ENCODE results near the gene ANKS3.

Gene ANKS3

DNA sequence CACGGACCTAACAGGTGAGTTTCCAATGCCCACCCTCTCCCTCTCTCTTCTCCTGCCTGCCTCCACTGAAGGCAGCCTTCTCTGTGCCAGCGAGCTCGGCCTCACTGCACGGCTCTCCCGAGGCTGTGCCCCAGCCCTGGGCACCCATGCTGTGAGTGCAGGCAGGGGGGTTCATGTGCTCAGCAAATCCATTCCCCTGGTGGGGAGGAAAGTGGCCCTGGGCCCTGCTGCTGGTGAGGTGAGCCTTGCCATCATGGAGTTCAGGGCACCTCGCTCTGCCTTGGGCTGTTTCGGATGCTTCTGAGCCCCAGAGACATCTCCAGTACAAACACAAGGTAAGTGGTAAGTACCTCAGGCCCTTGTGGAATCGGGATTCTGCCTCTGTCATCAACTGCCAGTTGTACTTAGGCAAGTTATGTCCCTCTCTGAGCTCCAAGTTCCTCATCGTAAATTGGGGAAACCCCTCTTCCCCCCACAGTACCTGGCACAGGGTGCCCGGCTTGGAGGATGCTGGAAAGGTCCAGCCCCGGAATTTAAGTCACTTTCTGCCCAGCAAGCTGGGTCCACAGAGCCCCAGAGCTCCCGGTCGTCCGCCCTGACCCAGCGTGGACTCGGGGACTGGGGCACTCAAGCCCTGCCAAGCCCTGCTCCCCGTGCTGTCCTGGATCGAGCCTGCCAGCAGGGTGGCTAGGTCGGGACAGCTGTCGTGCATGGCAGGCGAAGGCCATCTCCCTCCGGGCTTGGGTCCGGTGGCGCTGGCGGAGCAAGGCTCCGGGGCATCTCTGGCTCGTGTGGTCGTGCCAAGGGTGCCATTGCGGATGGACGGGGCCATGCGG lies 41.4 kb downstream of the ANKS3 start:
- Histone ChIP-seq H3K9me3 (ENCODE audit: control insufficient read depth in 5 of 5, low read length in 5 of 5) (no peaks in the 10 kb centered on the region), H3K9ac (ENCODE audit: low read length in 5 of 5) (peak overlapping the region in 4 of 5 donors; percentile 11 to 61 (median 40)), H3K27me3 (ENCODE audit: control insufficient read depth in 5 of 5, insufficient read depth in 4 of 5, low read length in 5 of 5) (no peaks in the 10 kb centered on the region), H3K27ac (ENCODE audit: low read depth, low read length) (no peak overlapping the region), H3K36me3 (ENCODE audit: control insufficient read depth in 5 of 5, insufficient read depth in 5 of 5, low read length in 5 of 5) (peaks cover 0 to 51% (median 37%) of the 10 kb centered on the region in 5 donors), H3K4me3 (ENCODE audit: low read depth in 1 of 5, low read length in 5 of 5) (peak overlapping the region; percentile 7 to 94 (median 68)), H3K4me1 (ENCODE audit: control insufficient read depth in 5 of 5, insufficient read depth in 5 of 5, low read length in 5 of 5) (peaks cover 3 to 64% (median 45%) of the 10 kb centered on the region in 5 donors)

DNA sequence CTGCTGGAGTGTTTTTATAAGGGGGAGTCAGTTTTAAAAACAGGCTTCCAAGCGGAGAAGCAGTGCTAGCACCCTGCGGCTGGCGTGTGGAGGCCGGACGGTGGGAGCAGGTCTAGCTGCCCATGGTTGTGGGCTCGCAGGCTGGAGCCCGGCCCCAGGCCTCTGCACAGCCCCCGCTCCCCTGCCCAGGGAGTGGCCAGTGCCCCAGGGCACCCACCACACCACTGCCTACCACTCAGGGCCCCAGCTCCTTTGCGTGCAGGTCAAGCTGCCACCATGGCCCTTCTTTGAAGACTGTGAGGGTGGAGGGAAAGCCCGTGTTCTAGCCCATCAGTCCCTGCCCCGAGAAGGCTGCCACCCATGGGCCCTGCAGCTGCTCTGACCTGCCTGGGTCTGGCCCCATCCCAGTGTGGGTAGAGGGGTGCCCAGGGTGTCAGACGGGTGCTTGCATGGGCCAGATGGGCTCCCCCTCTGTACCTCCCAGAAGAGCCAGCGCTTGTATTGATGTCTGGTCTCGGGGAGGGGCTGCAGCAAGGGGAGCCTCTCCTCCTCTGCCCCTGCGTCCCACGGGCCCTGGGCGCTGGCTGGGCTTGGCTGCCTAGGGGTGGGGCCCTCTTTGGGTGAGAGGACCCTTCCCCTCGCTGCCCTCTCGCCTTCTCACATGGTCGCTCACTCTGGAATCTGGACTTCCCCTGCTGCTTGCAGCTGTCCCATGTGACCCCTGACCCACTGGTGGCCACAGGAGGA lies 42.2 kb downstream of the ANKS3 start:
- no peak overlapping the region for H3K27ac ChIP-seq (ENCODE audit: low read depth, low read length)
- H3K27me3 ChIP-seq (ENCODE audit: control insufficient read depth in 5 of 5, insufficient read depth in 4 of 5, low read length in 5 of 5): no peaks in the 10 kb centered on the region
- peaks cover 0 to 50% (median 33%) of the 10 kb centered on the region in 5 donors for H3K36me3 ChIP-seq (ENCODE audit: control insufficient read depth in 5 of 5, insufficient read depth in 5 of 5, low read length in 5 of 5)
- H3K4me3 ChIP-seq (ENCODE audit: low read depth in 1 of 5, low read length in 5 of 5): no peak overlapping the region
- no peak overlapping the region for H3K9ac ChIP-seq (ENCODE audit: low read length in 5 of 5)
- H3K9me3 ChIP-seq (ENCODE audit: control insufficient read depth in 5 of 5, low read length in 5 of 5): no peaks in the 10 kb centered on the region
- H3K4me1 ChIP-seq (ENCODE audit: control insufficient read depth in 5 of 5, insufficient read depth in 5 of 5, low read length in 5 of 5): peaks cover 3 to 64% (median 45%) of the 10 kb centered on the region in 5 donors

DNA sequence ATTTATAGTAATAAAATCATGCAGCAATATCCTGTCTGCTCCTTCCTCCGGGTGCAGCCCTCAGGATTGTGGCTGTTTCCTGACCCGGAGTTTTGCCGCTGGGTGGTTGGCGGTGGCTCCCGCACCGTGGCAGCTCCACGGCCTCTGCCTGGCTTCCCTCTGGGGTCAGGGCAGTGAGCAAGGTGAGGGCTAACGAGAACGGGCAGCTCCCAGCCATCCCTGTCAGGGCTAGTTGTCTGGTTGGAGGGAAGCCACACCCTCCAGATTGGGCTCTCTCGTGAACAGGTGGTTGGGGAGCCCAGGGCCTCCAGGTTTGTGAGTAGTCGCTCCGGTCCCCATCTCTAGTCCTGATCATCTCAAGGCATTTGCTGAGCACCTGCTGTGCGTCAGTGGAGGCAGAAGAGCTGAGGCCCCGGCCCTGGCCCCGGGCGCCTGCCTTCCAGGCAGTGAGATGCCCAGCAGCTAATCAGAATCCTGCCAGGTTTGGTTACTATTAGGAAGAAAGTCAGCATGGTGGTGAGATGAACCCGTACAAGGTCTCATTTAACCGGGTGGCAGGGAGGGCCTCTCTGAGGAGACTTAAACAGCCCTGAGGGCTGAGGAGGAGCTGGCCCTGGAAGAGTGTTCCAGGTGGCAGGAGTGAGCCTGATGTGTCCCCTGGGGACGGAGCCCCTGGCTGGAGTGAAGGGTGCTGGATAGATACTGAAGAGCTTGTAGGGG lies 43.0 kb downstream of the ANKS3 start:
- H3K36me3 ChIP-seq (ENCODE audit: control insufficient read depth in 5 of 5, insufficient read depth in 5 of 5, low read length in 5 of 5): peaks cover 0 to 50% (median 38%) of the 10 kb centered on the region in 5 donors
- H3K9ac ChIP-seq (ENCODE audit: low read length in 5 of 5): no peak overlapping the region
- H3K27me3 ChIP-seq (ENCODE audit: control insufficient read depth in 5 of 5, insufficient read depth in 4 of 5, low read length in 5 of 5): no peaks in the 10 kb centered on the region
- H3K9me3 ChIP-seq (ENCODE audit: control insufficient read depth in 5 of 5, low read length in 5 of 5): no peaks in the 10 kb centered on the region
- peaks cover 3 to 56% (median 41%) of the 10 kb centered on the region in 5 donors for H3K4me1 ChIP-seq (ENCODE audit: control insufficient read depth in 5 of 5, insufficient read depth in 5 of 5, low read length in 5 of 5)
- no peak overlapping the region for H3K4me3 ChIP-seq (ENCODE audit: low read depth in 1 of 5, low read length in 5 of 5)
- no peak overlapping the region for H3K27ac ChIP-seq (ENCODE audit: low read depth, low read length)

DNA sequence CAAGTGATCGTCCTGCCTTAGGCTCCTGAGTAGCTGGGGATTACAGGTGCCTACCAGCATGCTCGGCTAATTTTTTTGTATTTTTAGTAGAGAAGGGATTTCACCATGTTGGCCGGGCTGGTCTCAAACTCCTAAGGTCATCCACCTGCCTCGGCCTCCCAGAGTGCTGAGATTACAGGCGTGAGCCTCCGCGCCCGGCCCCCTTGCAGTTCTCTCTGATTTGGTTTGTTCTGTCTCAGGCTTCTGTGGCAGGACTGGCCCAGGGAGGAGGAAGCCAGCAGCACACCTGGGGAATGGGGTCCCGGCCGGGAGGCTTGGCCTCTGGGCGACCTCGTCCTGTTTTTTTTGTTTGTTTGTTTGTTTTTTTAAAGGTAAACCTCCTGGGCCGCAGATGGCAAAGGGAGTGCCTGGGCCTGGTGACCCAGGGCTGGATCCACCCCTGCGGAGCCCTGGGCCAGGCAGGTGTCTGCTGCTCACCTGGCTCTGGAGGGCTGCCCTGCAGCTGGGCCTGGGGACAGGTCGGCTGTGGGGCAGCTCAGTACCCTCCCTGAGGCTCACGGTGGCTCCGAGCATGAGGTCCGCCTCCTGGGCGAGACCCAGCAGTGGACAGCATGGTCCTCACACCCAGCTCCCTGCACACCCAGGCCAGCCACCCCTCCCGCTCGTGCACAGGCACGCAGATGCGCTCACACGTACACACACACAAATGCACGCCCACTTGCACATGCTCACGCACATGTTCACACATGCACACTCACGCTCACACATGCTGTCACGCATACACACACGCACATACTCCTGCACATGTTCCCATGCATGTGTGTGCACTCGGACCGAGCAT lies 44.0 kb downstream of the ANKS3 start:
- Histone ChIP-seq H3K9me3 (ENCODE audit: control insufficient read depth in 5 of 5, low read length in 5 of 5) (no peaks in the 10 kb centered on the region), H3K4me3 (ENCODE audit: low read depth in 1 of 5, low read length in 5 of 5) (no peak overlapping the region), H3K4me1 (ENCODE audit: control insufficient read depth in 5 of 5, insufficient read depth in 5 of 5, low read length in 5 of 5) (peaks cover 3 to 46% (median 30%) of the 10 kb centered on the region in 5 donors), H3K27me3 (ENCODE audit: control insufficient read depth in 5 of 5, insufficient read depth in 4 of 5, low read length in 5 of 5) (no peaks in the 10 kb centered on the region), H3K36me3 (ENCODE audit: control insufficient read depth in 5 of 5, insufficient read depth in 5 of 5, low read length in 5 of 5) (peaks cover 0 to 51% (median 42%) of the 10 kb centered on the region in 5 donors), H3K9ac (ENCODE audit: low read length in 5 of 5) (no peak overlapping the region), H3K27ac (ENCODE audit: low read depth, low read length) (no peak overlapping the region)

DNA sequence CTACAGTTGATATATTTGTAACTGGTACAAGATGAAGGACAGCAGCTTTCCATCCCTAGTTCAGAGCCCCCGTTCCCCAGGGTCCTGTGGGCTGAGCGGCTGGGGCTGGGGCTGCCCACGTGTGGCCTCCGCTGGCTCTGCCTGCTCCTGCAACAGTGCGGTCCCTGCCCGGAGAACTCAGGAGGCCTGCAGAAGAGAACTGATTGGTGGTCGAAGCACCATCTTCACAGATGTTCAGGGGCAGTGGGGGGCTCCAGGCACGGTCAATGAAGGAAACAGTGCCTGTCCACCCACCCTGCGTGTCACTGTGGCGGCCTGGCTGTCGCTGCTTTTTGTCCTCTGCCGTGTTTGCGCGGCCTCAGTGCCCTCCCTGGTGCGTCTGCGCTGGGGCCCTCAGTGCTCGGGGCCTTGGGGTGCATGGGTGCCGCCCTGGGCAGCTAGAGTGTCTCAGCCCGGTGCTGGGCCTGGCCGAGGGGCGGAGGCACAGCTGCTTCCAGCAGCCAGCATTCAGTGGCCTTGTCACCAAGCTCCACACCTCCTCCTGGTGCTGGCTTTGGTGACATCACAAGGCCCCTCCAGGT lies 44.9 kb downstream of the ANKS3 start:
- H3K4me3 ChIP-seq (ENCODE audit: low read depth in 1 of 5, low read length in 5 of 5): no peak overlapping the region
- no peak overlapping the region for H3K27ac ChIP-seq (ENCODE audit: low read depth, low read length)
- peaks cover 0 to 57% (median 51%) of the 10 kb centered on the region in 5 donors for H3K36me3 ChIP-seq (ENCODE audit: control insufficient read depth in 5 of 5, insufficient read depth in 5 of 5, low read length in 5 of 5)
- peaks cover 3 to 38% (median 22%) of the 10 kb centered on the region in 5 donors for H3K4me1 ChIP-seq (ENCODE audit: control insufficient read depth in 5 of 5, insufficient read depth in 5 of 5, low read length in 5 of 5)
- no peaks in the 10 kb centered on the region for H3K27me3 ChIP-seq (ENCODE audit: control insufficient read depth in 5 of 5, insufficient read depth in 4 of 5, low read length in 5 of 5)
- H3K9ac ChIP-seq (ENCODE audit: low read length in 5 of 5): no peak overlapping the region
- H3K9me3 ChIP-seq (ENCODE audit: control insufficient read depth in 5 of 5, low read length in 5 of 5): no peaks in the 10 kb centered on the region

DNA sequence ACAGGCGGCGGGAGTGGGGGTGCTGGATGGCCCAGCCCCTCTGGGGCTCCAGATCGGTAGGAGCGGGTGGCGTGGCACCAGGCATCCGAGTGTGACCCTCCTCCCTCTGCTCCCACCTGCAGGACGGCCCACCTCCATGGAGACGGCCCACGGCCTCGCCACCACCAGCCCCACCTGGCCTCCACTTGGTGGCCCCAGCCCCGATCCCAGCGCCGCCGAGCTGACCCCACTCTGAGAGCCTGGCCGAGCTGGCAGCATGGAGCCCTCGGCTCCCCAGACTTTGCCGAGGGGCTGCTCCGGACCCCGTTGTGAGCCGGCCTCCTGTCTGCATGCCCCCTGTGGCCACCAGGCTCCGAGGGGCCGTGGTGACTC lies 45.4 kb downstream of the ANKS3 start:
- H3K36me3 ChIP-seq (ENCODE audit: control insufficient read depth in 5 of 5, insufficient read depth in 5 of 5, low read length in 5 of 5): peaks cover 0 to 62% (median 54%) of the 10 kb centered on the region in 5 donors

DNA sequence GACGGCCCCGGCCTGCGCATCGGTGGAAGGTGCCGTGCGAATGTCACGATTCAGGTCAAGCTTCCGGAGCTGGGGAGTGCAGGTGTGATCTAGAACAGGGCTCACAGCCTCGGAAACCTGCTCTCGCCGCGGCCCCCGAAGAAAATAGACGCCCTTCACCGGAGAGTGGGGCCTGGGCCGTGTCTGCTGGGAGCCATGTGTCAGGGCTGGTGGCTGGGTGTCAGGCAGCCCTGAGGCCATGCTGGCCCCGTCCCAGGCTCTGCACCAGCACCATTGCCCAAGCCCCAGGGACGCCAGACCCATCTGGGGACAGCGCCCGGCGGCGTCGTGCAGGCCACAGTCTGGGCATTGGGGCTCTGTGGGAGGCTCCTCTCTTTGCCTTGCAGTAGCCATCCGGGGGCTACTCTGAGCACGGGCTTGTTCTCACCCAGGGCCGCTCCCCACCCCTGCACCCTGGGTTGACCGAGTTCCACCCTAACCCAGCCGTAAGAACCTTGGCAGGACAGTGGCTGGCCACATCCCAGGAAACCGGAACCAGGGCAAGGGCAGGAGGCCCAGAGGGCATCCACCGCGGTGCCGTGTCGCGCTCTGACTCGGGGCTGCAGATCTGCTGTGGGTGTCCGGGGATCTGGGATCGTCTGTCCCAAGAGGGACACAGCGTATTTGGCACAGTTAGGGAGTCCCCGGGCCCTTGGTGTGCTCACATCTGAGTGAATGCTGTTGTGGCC lies 46.0 kb downstream of the ANKS3 start:
- Histone ChIP-seq H3K9me3 (ENCODE audit: control insufficient read depth in 5 of 5, low read length in 5 of 5) (no peaks in the 10 kb centered on the region), H3K27ac (ENCODE audit: low read depth, low read length) (no peak overlapping the region), H3K4me3 (ENCODE audit: low read depth in 1 of 5, low read length in 5 of 5) (no peak overlapping the region), H3K9ac (ENCODE audit: low read length in 5 of 5) (no peak overlapping the region), H3K27me3 (ENCODE audit: control insufficient read depth in 5 of 5, insufficient read depth in 4 of 5, low read length in 5 of 5) (no peaks in the 10 kb centered on the region), H3K36me3 (ENCODE audit: control insufficient read depth in 5 of 5, insufficient read depth in 5 of 5, low read length in 5 of 5) (peaks cover 0 to 67% (median 60%) of the 10 kb centered on the region in 5 donors), H3K4me1 (ENCODE audit: control insufficient read depth in 5 of 5, insufficient read depth in 5 of 5, low read length in 5 of 5) (peaks cover 3 to 29% (median 20%) of the 10 kb centered on the region in 5 donors)

More for the DNA sequence above, 45.4 kb downstream of the ANKS3 start:
- Histone ChIP-seq H3K9ac (ENCODE audit: low read length in 5 of 5) (no peak overlapping the region), H3K27ac (ENCODE audit: low read depth, low read length) (no peak overlapping the region), H3K27me3 (ENCODE audit: control insufficient read depth in 5 of 5, insufficient read depth in 4 of 5, low read length in 5 of 5) (no peaks in the 10 kb centered on the region), H3K4me3 (ENCODE audit: low read depth in 1 of 5, low read length in 5 of 5) (no peak overlapping the region), H3K9me3 (ENCODE audit: control insufficient read depth in 5 of 5, low read length in 5 of 5) (no peaks in the 10 kb centered on the region), H3K4me1 (ENCODE audit: control insufficient read depth in 5 of 5, insufficient read depth in 5 of 5, low read length in 5 of 5) (peaks cover 3 to 32% (median 22%) of the 10 kb centered on the region in 5 donors)

DNA sequence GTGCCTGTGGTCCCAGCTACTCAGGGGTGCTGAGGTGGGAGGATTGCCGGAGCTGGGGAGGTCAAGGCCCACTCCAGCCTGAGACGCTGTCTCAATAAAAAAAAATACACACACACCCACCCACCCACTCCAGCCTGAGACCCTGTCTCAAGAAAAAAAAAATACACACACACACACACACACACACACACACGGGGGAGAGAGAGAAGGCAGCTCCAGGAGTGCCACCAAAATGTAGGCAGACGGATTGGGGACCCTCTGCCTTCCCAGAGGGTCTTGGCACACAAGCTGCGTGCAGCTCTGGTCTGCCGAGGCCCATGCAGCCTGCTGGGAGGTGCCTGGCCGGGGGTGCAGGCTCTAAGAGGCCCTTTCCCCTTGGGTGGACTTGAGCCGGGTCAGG lies 46.7 kb downstream of the ANKS3 start:
- Histone ChIP-seq H3K27me3 (ENCODE audit: control insufficient read depth in 5 of 5, insufficient read depth in 4 of 5, low read length in 5 of 5) (no peaks in the 10 kb centered on the region), H3K9me3 (ENCODE audit: control insufficient read depth in 5 of 5, low read length in 5 of 5) (no peaks in the 10 kb centered on the region), H3K4me1 (ENCODE audit: control insufficient read depth in 5 of 5, insufficient read depth in 5 of 5, low read length in 5 of 5) (peaks cover 2 to 25% (median 13%) of the 10 kb centered on the region in 5 donors), H3K36me3 (ENCODE audit: control insufficient read depth in 5 of 5, insufficient read depth in 5 of 5, low read length in 5 of 5) (peaks cover 0 to 74% (median 67%) of the 10 kb centered on the region in 5 donors), H3K9ac (ENCODE audit: low read length in 5 of 5) (no peak overlapping the region), H3K27ac (ENCODE audit: low read depth, low read length) (no peak overlapping the region), H3K4me3 (ENCODE audit: low read depth in 1 of 5, low read length in 5 of 5) (no peak overlapping the region)
